ENCODE data around the gene CACYBP.

DNA sequence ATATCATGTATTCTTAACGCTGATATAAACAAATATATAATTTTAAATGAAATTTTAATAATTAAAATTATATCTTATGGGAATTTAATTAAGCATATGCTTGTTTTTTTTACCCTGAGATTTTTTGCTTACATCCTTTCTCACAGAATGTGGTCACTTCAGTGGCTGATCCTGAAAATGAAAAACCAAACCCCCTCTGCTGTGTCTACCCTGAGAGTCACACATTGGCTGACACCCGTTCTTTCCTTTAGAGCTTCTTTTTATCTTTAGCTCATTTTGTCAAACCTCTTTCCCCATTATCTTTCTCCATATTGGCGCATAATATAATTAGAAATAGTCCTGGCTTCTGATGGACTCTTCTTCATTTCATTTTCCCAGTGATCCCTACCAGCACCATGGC lies 10.8 kb upstream of the CACYBP start:
- no peak for TF ChIP-seq EZH2 (optimal IDR thresholded peaks at IDR 0.05; ENCODE audit: low read depth, low read length)
- TF ChIP-seq CTCF (IDR thresholded peaks at IDR 0.05; ENCODE audit: low read length), result no peak
- TF ChIP-seq EZH2phosphoT487 (IDR thresholded peaks at IDR 0.05; ENCODE audit: low read length), result no peak
